GM18499 (cell line): ENCODE results near the gene FAM83D.
A peak's percentile ranks its signal among the peaks of the same experiment; 100 is the strongest.

Source experiments
- ATAC-seq: cut with Tn5 transposase; IDR thresholded peaks from one replicate; pipeline ENCODE4 v1.9.1; 2021; ENCODE audit warnings: moderate number of reproducible peaks; ENCODE audit not compliant: insufficient read depth, unreplicated experiment

The FAM83D gene

GRCh38 chr20:38926142-38926933, at the start of gene FAM83D:
Gene FAM83D (plus strand): TSS chr20:38926417. CDS start chr20:38926443, 26 bp downstream.
- ATAC-seq = peak; percentile 87

- ATAC-seq = no peak
Measured at GRCh38 chr20:38877483-38877882, 48.7 kb upstream of the FAM83D start.

GRCh38 chr20:38878866-38879265, 47.4 kb upstream of the FAM83D start:
- ATAC-seq = no peak

- no peak for ATAC-seq
Measured at GRCh38 chr20:38880952-38881735, 45.1 kb upstream of the FAM83D start.

GRCh38 chr20:38881806-38882440, 44.3 kb upstream of the FAM83D start:
- no peak for ATAC-seq

- ATAC-seq = no peak
Measured at GRCh38 chr20:38882600-38882999, 43.6 kb upstream of the FAM83D start.

GRCh38 chr20:38883081-38883980, 42.9 kb upstream of the FAM83D start:
- ATAC-seq = no peak

- ATAC-seq = no peak
Measured at GRCh38 chr20:38883981-38884733, 42.1 kb upstream of the FAM83D start.

- no peak for ATAC-seq
Measured at GRCh38 chr20:38885357-38885756, 40.9 kb upstream of the FAM83D start.

- ATAC-seq = no peak
Measured at GRCh38 chr20:38888059-38888831, 38.0 kb upstream of the FAM83D start.

GRCh38 chr20:38889050-38889449, 37.2 kb upstream of the FAM83D start:
- no peak for ATAC-seq

GRCh38 chr20:38889792-38890496, 36.3 kb upstream of the FAM83D start:
- ATAC-seq = no peak

- ATAC-seq = no peak
Measured at GRCh38 chr20:38890497-38890818, 35.8 kb upstream of the FAM83D start.

GRCh38 chr20:38892091-38892981, 33.9 kb upstream of the FAM83D start:
- ATAC-seq = no peak

- ATAC-seq = no peak
Measured at GRCh38 chr20:38893056-38893564, 33.1 kb upstream of the FAM83D start.

GRCh38 chr20:38893565-38894090, 32.6 kb upstream of the FAM83D start:
- no peak for ATAC-seq
